ENCODE measurements around the gene TPP1.
A peak's percentile ranks its signal among the peaks of the same experiment; 100 is the strongest.

Gene TPP1

GRCh38 chr11:6612213-6613041 is 6.8 kb downstream of the TPP1 start, which contains the start of gene TAF10:
Gene TAF10 (minus strand): TSS chr11:6612216. CDS start chr11:6612189, 27 bp downstream.
- peak; percentile 90 to 94 for DNase-seq (ENCODE audit: low read depth in 1 of 2, low spot score in 1 of 2)

GRCh38 chr11:6611963-6612212 is 7.3 kb downstream of the TPP1 start:
- no peak for DNase-seq (ENCODE audit: low read depth in 1 of 2, low spot score in 1 of 2)

GRCh38 chr11:6611092-6611962 is 7.9 kb downstream of the TPP1 start:
- DNase-seq (ENCODE audit: low read depth in 1 of 2, low spot score in 1 of 2): no peak

- no peak for DNase-seq (ENCODE audit: low read depth in 1 of 2, low spot score in 1 of 2)
These were observed 8.6 kb downstream of the TPP1 start for GRCh38 chr11:6610591-6610990.

- no peak for DNase-seq (ENCODE audit: low read depth in 1 of 2, low spot score in 1 of 2)
These were observed 9.7 kb downstream of the TPP1 start for GRCh38 chr11:6609502-6610015.

- no peak for DNase-seq (ENCODE audit: low read depth in 1 of 2, low spot score in 1 of 2)
These were observed 10.3 kb downstream of the TPP1 start for GRCh38 chr11:6608726-6609501.

GRCh38 chr11:6608011-6608410 is 11.2 kb downstream of the TPP1 start:
- DNase-seq (ENCODE audit: low read depth in 1 of 2, low spot score in 1 of 2): no peak

GRCh38 chr11:6607190-6607795 is 11.9 kb downstream of the TPP1 start:
- no peak for DNase-seq (ENCODE audit: low read depth in 1 of 2, low spot score in 1 of 2)

GRCh38 chr11:6606471-6607189 is 12.6 kb downstream of the TPP1 start:
- no peak for DNase-seq (ENCODE audit: low read depth in 1 of 2, low spot score in 1 of 2)

GRCh38 chr11:6604790-6605189 is 14.4 kb downstream of the TPP1 start:
- no peak for DNase-seq (ENCODE audit: low read depth in 1 of 2, low spot score in 1 of 2)

- DNase-seq (ENCODE audit: low read depth in 1 of 2, low spot score in 1 of 2): no peak
These were observed 15.1 kb downstream of the TPP1 start for GRCh38 chr11:6604081-6604626.

- peak; percentile 69 to 80 for DNase-seq (ENCODE audit: low read depth in 1 of 2, low spot score in 1 of 2)
These were observed 15.7 kb downstream of the TPP1 start, which contains the start of the genes ILK and RRP8 for GRCh38 chr11:6603287-6604080. Gene ILK (plus strand): TSS chr11:6603774. CDS start chr11:6604272, 498 bp downstream. Gene RRP8 (minus strand): TSS chr11:6603616. CDS start chr11:6603502, 114 bp downstream.

- no peak for DNase-seq (ENCODE audit: low read depth in 1 of 2, low spot score in 1 of 2)
These were observed 16.9 kb downstream of the TPP1 start for GRCh38 chr11:6602096-6602940.

GRCh38 chr11:6601041-6601461 is 18.2 kb downstream of the TPP1 start:
- no peak for DNase-seq (ENCODE audit: low read depth in 1 of 2, low spot score in 1 of 2)

- DNase-seq (ENCODE audit: low read depth in 1 of 2, low spot score in 1 of 2): no peak
These were observed 19.3 kb downstream of the TPP1 start for GRCh38 chr11:6599881-6600390.

- DNase-seq (ENCODE audit: low read depth in 1 of 2, low spot score in 1 of 2): no peak
These were observed 19.8 kb downstream of the TPP1 start for GRCh38 chr11:6599449-6599848.

GRCh38 chr11:6598555-6598954 is 20.7 kb downstream of the TPP1 start:
- DNase-seq (ENCODE audit: low read depth in 1 of 2, low spot score in 1 of 2): no peak

All from activated CD4-positive, alpha-beta T cell treated with anti-CD3 and anti-CD28 coated beads, Interleukin-2, amount 50 U/mL, for 24 hours (primary cell).